ENCODE measurements around the gene CUL3.

DNA sequence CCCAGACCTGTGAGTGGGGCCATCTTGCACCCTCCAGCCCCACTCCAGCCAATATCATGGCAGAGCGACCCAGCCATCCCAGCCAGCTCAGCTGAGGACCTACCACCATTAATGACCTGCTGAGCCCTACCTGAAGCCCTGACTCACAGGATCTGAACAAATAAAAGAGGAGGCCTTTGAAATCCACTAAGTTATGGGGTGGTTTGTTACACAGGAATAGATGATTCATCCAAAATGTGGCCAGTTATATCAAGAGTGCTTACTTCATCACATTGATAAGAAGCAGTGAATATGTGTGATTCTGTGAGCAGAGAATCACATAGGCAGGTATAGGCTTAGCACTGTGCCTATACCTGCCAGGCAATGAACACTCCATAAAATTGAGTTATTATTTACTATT, 148.5 kb downstream of the CUL3 start:
- TF ChIP-seq CTCF (IDR thresholded peaks at IDR 0.05) (no peak), EZH2 (IDR thresholded peaks at IDR 0.05) (no peak), EZH2phosphoT487 (IDR thresholded peaks at IDR 0.05) (no peak)

Data from neural progenitor cell (in vitro differentiated cells).